GM19043 (cell line): ENCODE results near the gene TMEM8B.
A peak's percentile ranks its signal among the peaks of the same experiment; 100 is the strongest.

Experiments
- ATAC-seq: cut with Tn5 transposase; IDR thresholded peaks from one replicate; pipeline ENCODE4 v1.9.1; 2021; ENCODE audit warnings: low read depth; ENCODE audit not compliant: unreplicated experiment

Gene TMEM8B

GRCh38 chr9:35811381-35812024 is 17.5 kb upstream of the TMEM8B start:
- ATAC-seq = no peak

GRCh38 chr9:35812025-35812602 is 16.9 kb upstream of the TMEM8B start, which contains the start of gene SPAG8:
Gene SPAG8, minus strand, starts transcription at chr9:35812262. Its CDS starts 115 bp downstream, at chr9:35812147.
- peak; percentile 55 for ATAC-seq

- ATAC-seq = no peak
Observed at GRCh38 chr9:35813434-35814105, 15.5 kb upstream of the TMEM8B start.

GRCh38 chr9:35814106-35814840 is 14.8 kb upstream of the TMEM8B start:
- peak; percentile 19 for ATAC-seq

GRCh38 chr9:35814841-35815543 is 14.0 kb upstream of the TMEM8B start, which contains the start of gene HINT2:
Gene HINT2, minus strand, starts transcription at chr9:35815042. Its CDS starts 63 bp downstream, at chr9:35814979.
- peak; percentile 68 for ATAC-seq

- no peak for ATAC-seq
Observed at GRCh38 chr9:35816708-35817107, 12.3 kb upstream of the TMEM8B start.

- ATAC-seq = no peak
Observed at GRCh38 chr9:35818341-35818740, 10.7 kb upstream of the TMEM8B start.

- no peak for ATAC-seq
Observed at GRCh38 chr9:35820076-35820475, 9.0 kb upstream of the TMEM8B start.

GRCh38 chr9:35822926-35823325 is 6.1 kb upstream of the TMEM8B start:
- ATAC-seq = no peak

GRCh38 chr9:35826071-35826701 is 2.8 kb upstream of the TMEM8B start:
- ATAC-seq = no peak

GRCh38 chr9:35827486-35827885 is 1.5 kb upstream of the TMEM8B start:
- no peak for ATAC-seq

GRCh38 chr9:35828716-35829083 is 328 bp upstream of the TMEM8B start, which contains the start of gene FAM221B:
Gene FAM221B, minus strand, starts transcription at chr9:35828732. Its CDS starts 2,571 bp downstream, at chr9:35826161.
- ATAC-seq = no peak

- ATAC-seq = no peak
Observed at GRCh38 chr9:35829764-35830096, 702 bp downstream of the TMEM8B start.

GRCh38 chr9:35831040-35831439 is 2.0 kb downstream of the TMEM8B start:
- ATAC-seq = no peak

GRCh38 chr9:35832814-35833213 is 3.8 kb downstream of the TMEM8B start:
- no peak for ATAC-seq

- ATAC-seq = no peak
Observed at GRCh38 chr9:35834260-35835215, 5.5 kb downstream of the TMEM8B start.

- ATAC-seq = no peak
Observed at GRCh38 chr9:35835216-35835632, 6.2 kb downstream of the TMEM8B start.

GRCh38 chr9:35835766-35836165 is 6.7 kb downstream of the TMEM8B start:
- ATAC-seq = no peak

- ATAC-seq = no peak
Observed at GRCh38 chr9:35836595-35836994, 7.6 kb downstream of the TMEM8B start.
